Colonic mucosa (tissue), 4 donors: ENCODE results near the gene GUCA1A. TPM values are rescaled to one million over a fixed set of nuclear protein-coding genes. Genes with fewer than 3 reads are reported as not detected.

Source experiments
- DNase-seq: peaks from one replicate; pipeline ENCODE4 v3.0.0-alpha.2; 2020
- H3K27ac ChIP-seq: fragments of 200-600 bp; one replicate; pipeline ENCODE4 v1.8.0; 2021
- H3K27me3 ChIP-seq: fragments of 200-600 bp; one replicate; pipeline ENCODE4 v1.8.0; 2021
- H3K36me3 ChIP-seq: fragments of 200-600 bp; one replicate; pipeline ENCODE4 v1.8.0; 2021
- H3K4me1 ChIP-seq: fragments of 200-600 bp; one replicate; pipeline ENCODE4 v1.8.0; 2021; ENCODE audit warnings: mild to moderate bottlenecking
- H3K4me3 ChIP-seq: fragments of 200-600 bp; one replicate; pipeline ENCODE4 v1.8.0; 2021
- H3K9ac ChIP-seq, 2 donors: one replicate each; pipeline ENCODE4 v1.7.0; 2013; ENCODE audit warnings: control low read depth in 2 of 2, low read depth in 2 of 2, low read length in 2 of 2
- H3K9me3 ChIP-seq: fragments of 200-600 bp; one replicate; pipeline ENCODE4 v1.8.0; 2021
- intact Hi-C: fragments of 100-400 bp; cut with DNase I; formaldehyde crosslinking; loops from one replicate; pipeline ENCODE4 v1.14.1; 2022
- total RNA-seq, 2 donors: library from RNA; stranded (reverse); fragmentation: NEBNext Ultra II Directional in 1 of 2; extraction: Animal tissue kit (Norgen Biotek cat#: 25700) in 1 of 2; gene quantifications; one replicate each; pipeline ENCODE4 v1.2.1, GENCODE V29; 2021
- TF ChIP-seq, protein P1 (sequence below): fragments of 200-600 bp; IDR thresholded peaks from one replicate; pipeline ENCODE4 v1.8.0; 2022; ENCODE audit warnings: antibody characterized with exemption, mild to moderate bottlenecking
- donor health status: healthy.
- donor health status: DM: no; HTN: no; CAD: no.
- donor health status: DM: no; HTN: no; CAD: no.

Gene GUCA1A
- total RNA-seq, 2 donors from 2014 or later: not detected

DNA sequence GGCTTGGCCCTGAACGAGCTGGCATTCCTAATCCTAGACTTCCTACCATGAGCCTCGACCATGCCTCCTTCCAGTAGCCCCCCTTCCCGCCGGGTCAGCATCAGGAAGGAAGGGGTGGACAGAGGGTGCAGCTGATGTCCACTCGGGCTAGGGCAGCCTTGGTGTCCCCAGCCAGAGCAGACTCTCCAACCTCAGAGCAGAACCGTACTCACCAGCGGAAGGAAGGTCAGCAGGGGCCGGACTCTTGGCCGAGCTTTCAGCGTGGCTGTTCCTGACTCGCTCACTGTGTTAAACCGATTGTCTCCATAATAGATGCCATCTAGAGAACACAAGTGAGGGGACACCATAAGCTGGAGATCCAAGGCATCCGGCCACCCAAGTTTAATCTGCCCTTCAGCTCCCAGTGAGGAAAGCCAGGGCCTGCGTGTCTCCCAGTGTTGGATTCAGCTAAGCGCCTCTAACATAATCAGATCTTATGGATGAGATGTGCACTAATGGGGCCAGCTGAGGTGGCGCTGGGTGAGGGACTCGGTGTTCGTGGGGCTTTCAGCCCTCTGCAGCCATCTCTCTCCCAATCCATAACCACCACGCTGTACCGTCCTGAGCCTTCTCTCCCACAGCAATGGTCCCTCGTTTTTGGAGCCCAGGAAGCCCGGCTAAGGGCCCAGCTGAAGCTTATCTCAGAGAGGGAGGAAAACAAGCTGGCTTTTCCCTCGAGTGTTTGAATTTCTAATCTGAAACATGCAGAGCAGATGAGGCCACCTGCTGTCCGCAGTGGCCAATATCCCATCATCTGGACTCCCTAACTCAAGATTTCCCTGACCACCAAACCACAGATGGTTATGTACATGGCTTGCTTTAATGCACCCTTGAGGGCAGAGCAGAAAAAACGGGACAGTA is 44.5 kb upstream of the GUCA1A start:
- TF ChIP-seq, protein P1, sequence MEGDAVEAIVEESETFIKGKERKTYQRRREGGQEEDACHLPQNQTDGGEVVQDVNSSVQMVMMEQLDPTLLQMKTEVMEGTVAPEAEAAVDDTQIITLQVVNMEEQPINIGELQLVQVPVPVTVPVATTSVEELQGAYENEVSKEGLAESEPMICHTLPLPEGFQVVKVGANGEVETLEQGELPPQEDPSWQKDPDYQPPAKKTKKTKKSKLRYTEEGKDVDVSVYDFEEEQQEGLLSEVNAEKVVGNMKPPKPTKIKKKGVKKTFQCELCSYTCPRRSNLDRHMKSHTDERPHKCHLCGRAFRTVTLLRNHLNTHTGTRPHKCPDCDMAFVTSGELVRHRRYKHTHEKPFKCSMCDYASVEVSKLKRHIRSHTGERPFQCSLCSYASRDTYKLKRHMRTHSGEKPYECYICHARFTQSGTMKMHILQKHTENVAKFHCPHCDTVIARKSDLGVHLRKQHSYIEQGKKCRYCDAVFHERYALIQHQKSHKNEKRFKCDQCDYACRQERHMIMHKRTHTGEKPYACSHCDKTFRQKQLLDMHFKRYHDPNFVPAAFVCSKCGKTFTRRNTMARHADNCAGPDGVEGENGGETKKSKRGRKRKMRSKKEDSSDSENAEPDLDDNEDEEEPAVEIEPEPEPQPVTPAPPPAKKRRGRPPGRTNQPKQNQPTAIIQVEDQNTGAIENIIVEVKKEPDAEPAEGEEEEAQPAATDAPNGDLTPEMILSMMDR: no peak
- no peak overlapping the region for H3K27ac ChIP-seq
- intact Hi-C loops: no loop called here
- H3K9ac ChIP-seq: peak overlapping the region in 1 of 2 donors; percentile 23
- no peaks in the 10 kb centered on the region for H3K4me1 ChIP-seq
- no peak for DNase-seq
- H3K27me3 ChIP-seq: no peaks in the 10 kb centered on the region
- no peaks in the 10 kb centered on the region for H3K9me3 ChIP-seq
- no peaks in the 10 kb centered on the region for H3K36me3 ChIP-seq
- no peak overlapping the region for H3K4me3 ChIP-seq

DNA sequence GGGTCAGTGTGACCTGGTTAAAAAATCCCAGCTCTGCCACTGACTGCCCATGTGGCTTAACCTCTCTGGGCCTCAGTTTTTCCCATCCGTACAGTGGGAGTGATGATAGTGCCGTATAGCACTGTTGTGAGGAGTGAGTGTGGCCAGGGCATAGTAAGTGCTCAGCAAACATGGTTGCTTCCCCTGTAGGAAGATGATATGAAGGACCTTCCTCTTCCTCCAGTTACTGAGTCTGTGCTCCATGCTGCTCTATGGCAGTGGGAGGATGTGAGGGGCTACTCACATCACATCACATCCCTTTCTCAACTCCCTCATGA is 43.8 kb upstream of the GUCA1A start:
- Histone ChIP-seq H3K4me1 (no peaks in the 10 kb centered on the region), H3K36me3 (no peaks in the 10 kb centered on the region), H3K27me3 (no peaks in the 10 kb centered on the region), H3K9me3 (no peaks in the 10 kb centered on the region), H3K27ac (no peak overlapping the region), H3K9ac (peak overlapping the region in 1 of 2 donors; percentile 23), H3K4me3 (no peak overlapping the region)
- TF ChIP-seq, protein P1: no peak
- intact Hi-C loops: no loop called here
- no peak for DNase-seq

DNA sequence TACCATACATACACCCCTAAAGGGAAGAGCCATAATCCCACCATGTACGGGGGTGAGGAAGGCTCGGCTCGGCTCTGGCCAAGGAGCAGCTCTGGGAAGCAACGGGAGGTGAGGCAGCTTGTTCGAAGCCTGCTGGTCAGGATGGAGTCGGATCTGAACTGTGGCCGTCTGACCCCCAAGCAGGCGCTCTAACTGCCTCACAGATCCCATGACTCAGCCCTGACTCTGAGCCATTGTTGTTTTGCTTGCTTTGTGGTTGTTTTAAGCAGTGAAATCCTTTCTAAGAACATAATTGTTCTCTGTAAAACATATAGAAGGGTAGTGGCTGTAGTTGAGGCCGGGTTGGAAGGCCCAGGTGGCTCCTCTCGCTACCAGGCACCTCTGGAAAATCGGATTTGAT is 41.6 kb upstream of the GUCA1A start:
- Histone ChIP-seq H3K36me3 (no peaks in the 10 kb centered on the region), H3K27me3 (no peaks in the 10 kb centered on the region), H3K4me1 (no peaks in the 10 kb centered on the region), H3K9ac (no peak overlapping the region), H3K27ac (no peak overlapping the region), H3K4me3 (no peak overlapping the region), H3K9me3 (no peaks in the 10 kb centered on the region)
- TF ChIP-seq, protein P1: no peak
- DNase-seq: no peak
- intact Hi-C loops: no loop called here

DNA sequence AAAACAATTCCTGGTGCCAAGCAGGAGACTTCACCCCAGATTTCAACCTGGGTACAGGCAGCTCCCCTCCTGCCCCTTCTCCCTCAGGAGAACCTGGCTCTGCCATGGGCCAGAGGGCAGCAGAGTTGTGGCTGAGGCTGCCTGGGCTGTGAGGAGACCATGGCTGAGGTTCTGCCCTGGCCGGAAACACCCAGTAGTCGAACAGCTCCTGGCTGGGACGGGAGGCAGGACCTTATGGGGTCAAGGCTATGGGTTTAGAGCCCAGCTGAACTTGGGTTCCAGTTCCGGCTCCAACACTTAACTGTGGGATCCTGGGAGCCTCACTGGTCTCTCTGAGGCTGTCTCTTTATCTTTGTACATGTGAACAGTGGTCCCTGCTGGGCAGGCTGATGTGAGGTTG is 39.2 kb upstream of the GUCA1A start:
- no peaks in the 10 kb centered on the region for H3K9me3 ChIP-seq
- H3K4me1 ChIP-seq: peaks cover 8% of the 10 kb centered on the region
- H3K4me3 ChIP-seq: no peak overlapping the region
- no peak overlapping the region for H3K27ac ChIP-seq
- no peaks in the 10 kb centered on the region for H3K27me3 ChIP-seq
- intact Hi-C loops: no loop called here
- DNase-seq: no peak
- no peaks in the 10 kb centered on the region for H3K36me3 ChIP-seq
- no peak overlapping the region for H3K9ac ChIP-seq
- TF ChIP-seq, protein P1: no peak

DNA sequence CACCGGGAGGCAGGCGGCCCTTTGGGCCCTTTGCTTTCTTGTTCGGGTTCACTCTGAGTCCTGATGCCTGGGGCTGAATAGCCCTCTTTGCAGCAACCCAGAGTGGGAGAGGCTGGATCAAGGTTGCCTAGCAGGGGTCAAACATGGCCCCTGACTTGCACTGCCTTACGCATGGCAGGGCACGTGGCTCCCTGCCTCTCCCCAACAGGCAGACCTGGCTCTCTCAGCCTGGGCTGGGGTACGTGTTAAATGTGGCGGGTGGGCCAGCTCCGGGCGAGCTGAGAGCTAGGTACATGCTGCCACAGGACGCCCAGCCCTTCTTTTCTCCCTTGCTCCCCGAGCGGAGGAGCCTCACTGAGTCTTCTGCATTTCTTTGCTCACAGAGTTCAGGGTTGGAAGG is 38.0 kb upstream of the GUCA1A start:
- H3K27ac ChIP-seq: no peak overlapping the region
- no peaks in the 10 kb centered on the region for H3K9me3 ChIP-seq
- peaks cover 8% of the 10 kb centered on the region for H3K4me1 ChIP-seq
- TF ChIP-seq, protein P1: no peak
- intact Hi-C loops: no loop called here
- no peak for DNase-seq
- no peaks in the 10 kb centered on the region for H3K27me3 ChIP-seq
- H3K9ac ChIP-seq: no peak overlapping the region
- no peaks in the 10 kb centered on the region for H3K36me3 ChIP-seq
- no peak overlapping the region for H3K4me3 ChIP-seq
